OCI-LY7 (cell line): ENCODE results near the gene NDUFB2. TPM values are rescaled to one million over a fixed set of nuclear protein-coding genes. Genes with fewer than 3 reads are reported as not detected.
"Not testable (repeated sequence)": the region's sequence is repeated elsewhere in the genome, so short reads cannot be mapped to it uniquely, and the experiment has no call there.

Experiments used
- BruUV-seq: library from RNA; stranded (reverse); fragments of 400-500 nt; replicated peaks from 2 replicates; lab custom pipeline; 2021; lab: Mats Ljungman, UMichigan
- CTCF ChIA-PET: fragments of 300-600 bp; sonication (Branson Sonifier 250); formaldehyde crosslinking; loops from one replicate; lab custom pipeline; 2022; ENCODE audit warnings: antibody characterized with exemption; ENCODE audit not compliant: unreplicated experiment; lab: Charles Lee
- POLR2A ChIA-PET: fragments of 300-600 bp; sonication (Branson Sonifier 250); formaldehyde crosslinking; loops from one replicate; lab custom pipeline; 2022; ENCODE audit warnings: antibody characterized with exemption; lab: Charles Lee
- DNase-seq: peaks from one replicate; pipeline ENCODE4 v3.0.0-alpha.2; 2015; ENCODE audit warnings: low spot score
- H2AFZ ChIP-seq: fragments of 200-600 bp; sonication (generic), shearing (Covaris generic); 2 replicates; pipeline ENCODE4 v1.6.1; 2014; ENCODE audit warnings: mild to moderate bottlenecking, antibody characterized with exemption, low read length, moderate library complexity
- H3K27ac ChIP-seq: fragments of 200-600 bp; sonication (generic); 2 replicates; pipeline ENCODE4 v1.5.1; 2014; ENCODE audit warnings: mixed run types, low read depth, mild to moderate bottlenecking, moderate library complexity, low read length, inconsistent platforms; ENCODE audit not compliant: poor library complexity, severe bottlenecking
- H3K36me3 ChIP-seq: fragments of 200-600 bp; sonication (generic); 2 replicates; pipeline ENCODE4 v1.6.1; 2014; ENCODE audit warnings: mild to moderate bottlenecking, antibody characterized with exemption, low read length, moderate library complexity, mixed read lengths; ENCODE audit not compliant: insufficient read depth
- H3K4me1 ChIP-seq: fragments of 200-600 bp; sonication (generic); 2 replicates; pipeline ENCODE4 v1.5.1; 2014; ENCODE audit warnings: mild to moderate bottlenecking, low read length; ENCODE audit not compliant: insufficient read depth, poor library complexity, severe bottlenecking
- H3K4me2 ChIP-seq: fragments of 200-600 bp; sonication (generic); 2 replicates; pipeline ENCODE4 v1.6.1; 2014; ENCODE audit warnings: mild to moderate bottlenecking, low read length
- H3K4me3 ChIP-seq: fragments of 200-600 bp; sonication (generic); 2 replicates; pipeline ENCODE4 v1.5.1; 2014; ENCODE audit warnings: mild to moderate bottlenecking, low read depth, low read length; ENCODE audit not compliant: poor library complexity, severe bottlenecking
- H3K79me2 ChIP-seq: fragments of 200-600 bp; sonication (generic); 2 replicates; pipeline ENCODE4 v1.6.1; 2016; ENCODE audit warnings: low read depth, mild to moderate bottlenecking, low read length, moderate library complexity, mixed read lengths; ENCODE audit not compliant: insufficient read depth
- H3K9me2 ChIP-seq: fragments of 200-600 bp; sonication (generic); 2 replicates; pipeline ENCODE4 v1.6.1; 2016; ENCODE audit warnings: mild to moderate bottlenecking, low read length, mixed read lengths; ENCODE audit not compliant: insufficient read depth
- H3K9me3 ChIP-seq: fragments of 200-600 bp; sonication (generic); 2 replicates; pipeline ENCODE4 v1.6.1; 2014; ENCODE audit warnings: mild to moderate bottlenecking, mixed run types, low read length, mixed read lengths
- H4K20me1 ChIP-seq: fragments of 200-600 bp; sonication (generic); 2 replicates; pipeline ENCODE4 v1.6.1; 2014; ENCODE audit warnings: mild to moderate bottlenecking, antibody characterized with exemption, low read length, moderate library complexity, mixed read lengths; ENCODE audit not compliant: insufficient read depth
- EZH2phosphoT487 ChIP-seq: fragments of 200-600 bp; sonication (generic); IDR thresholded peaks from 2 replicates; pipeline ENCODE4 v1.6.1; 2018; ENCODE audit warnings: low read depth, borderline replicate concordance, mild to moderate bottlenecking, mixed run types, antibody characterized with exemption, low read length, moderate library complexity, mixed read lengths
- intact Hi-C: fragments of 100-400 bp; cut with micrococcal nuclease; formaldehyde crosslinking; loops from one replicate; pipeline ENCODE4 v1.10.0; 2022; ENCODE audit not compliant: unreplicated experiment
- total RNA-seq, 2 experiments: library from RNA; depleted of rRNA in 1 of 2; stranded (reverse); fragments of >200 nt in 1 of 2; shearing (Covaris generic) in 1 of 2; gene quantifications; 2 replicates each; pipeline ENCODE4 v1.2.3, GENCODE V29; 2014 to 2022
- TF ChIP-seq, protein P1 (sequence below): fragments of 200-600 bp; sonication (generic); conservative IDR thresholded peaks from 2 replicates; pipeline ENCODE4 v1.5.1; 2014; ENCODE audit warnings: mild to moderate bottlenecking, antibody characterized with exemption, low read length, moderate library complexity, mixed read lengths

Gene NDUFB2
- total RNA-seq, 2 experiments from 2014 or later, result 114 to 139 TPM

DNA sequence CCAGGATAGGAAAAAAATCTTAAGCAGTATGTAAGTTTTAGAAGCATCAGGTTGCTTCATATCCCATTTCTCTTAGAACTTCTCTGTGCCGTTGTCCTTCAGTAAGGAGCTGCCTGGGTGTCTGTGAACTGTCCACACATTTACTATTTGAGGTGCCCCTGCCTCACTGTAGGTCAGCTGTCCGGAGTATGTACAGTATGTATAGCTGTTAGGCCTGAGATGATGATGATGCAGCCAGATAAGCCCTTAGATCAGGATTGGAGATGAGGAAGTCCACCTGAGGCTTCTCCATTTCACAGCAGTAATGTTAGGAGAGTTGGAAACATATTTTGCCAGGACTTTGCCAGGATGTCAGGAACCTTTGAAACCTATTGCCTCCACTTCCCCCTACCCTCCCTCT, 7.7 kb downstream of the NDUFB2 start:
- Histone ChIP-seq H3K4me1 (no peaks in the 10 kb centered on the region), H3K9me2 (no peaks in the 10 kb centered on the region), H3K79me2 (peaks cover 34% of the 10 kb centered on the region), H3K27ac (no peak overlapping the region), H4K20me1 (no peaks in the 10 kb centered on the region), H2AFZ (no peak overlapping the region), H3K36me3 (peaks cover 77% of the 10 kb centered on the region), H3K9me3 (no peaks in the 10 kb centered on the region), H3K4me2 (no peak overlapping the region), H3K4me3 (no peak overlapping the region)
- DNase-seq, result no peak
- no peak for TF ChIP-seq EZH2phosphoT487
- TF ChIP-seq, protein P1, sequence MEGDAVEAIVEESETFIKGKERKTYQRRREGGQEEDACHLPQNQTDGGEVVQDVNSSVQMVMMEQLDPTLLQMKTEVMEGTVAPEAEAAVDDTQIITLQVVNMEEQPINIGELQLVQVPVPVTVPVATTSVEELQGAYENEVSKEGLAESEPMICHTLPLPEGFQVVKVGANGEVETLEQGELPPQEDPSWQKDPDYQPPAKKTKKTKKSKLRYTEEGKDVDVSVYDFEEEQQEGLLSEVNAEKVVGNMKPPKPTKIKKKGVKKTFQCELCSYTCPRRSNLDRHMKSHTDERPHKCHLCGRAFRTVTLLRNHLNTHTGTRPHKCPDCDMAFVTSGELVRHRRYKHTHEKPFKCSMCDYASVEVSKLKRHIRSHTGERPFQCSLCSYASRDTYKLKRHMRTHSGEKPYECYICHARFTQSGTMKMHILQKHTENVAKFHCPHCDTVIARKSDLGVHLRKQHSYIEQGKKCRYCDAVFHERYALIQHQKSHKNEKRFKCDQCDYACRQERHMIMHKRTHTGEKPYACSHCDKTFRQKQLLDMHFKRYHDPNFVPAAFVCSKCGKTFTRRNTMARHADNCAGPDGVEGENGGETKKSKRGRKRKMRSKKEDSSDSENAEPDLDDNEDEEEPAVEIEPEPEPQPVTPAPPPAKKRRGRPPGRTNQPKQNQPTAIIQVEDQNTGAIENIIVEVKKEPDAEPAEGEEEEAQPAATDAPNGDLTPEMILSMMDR, result no peak
- no TSS peak for BruUV-seq
- intact Hi-C loops, result no loop called here
- POLR2A ChIA-PET, result interaction anchor here (0.7 kb wide), 1 partner anchor 47 kb away, joined by 3 read pairs; no protein-coding TSS in a partner anchor
- CTCF ChIA-PET, result no interaction called here

GRCh38 chr7:140707132-140707531, 10.6 kb downstream of the NDUFB2 start:
- intact Hi-C loops, result no loop called here
- no TSS peak for BruUV-seq
- ChIA-PET CTCF (no interaction called here), POLR2A (interaction anchor here (1.3 kb wide), 1 partner anchor 8 kb away, joined by 3 read pairs; no protein-coding TSS in a partner anchor)
- Histone ChIP-seq H3K9me2 (no peaks in the 10 kb centered on the region), H3K9me3 (no peaks in the 10 kb centered on the region), H3K79me2 (peaks cover 7% of the 10 kb centered on the region; the same call in 1 of the 2 replicates), H3K36me3 (peaks cover 51% of the 10 kb centered on the region), H3K27ac (no peak overlapping the region), H4K20me1 (no peaks in the 10 kb centered on the region), H3K4me1 (no peaks in the 10 kb centered on the region), H2AFZ (no peak overlapping the region), H3K4me3 (no peak overlapping the region), H3K4me2 (no peak overlapping the region)
- no peak for TF ChIP-seq EZH2phosphoT487
- TF ChIP-seq, protein P1, result no peak
- DNase-seq, result no peak

DNA sequence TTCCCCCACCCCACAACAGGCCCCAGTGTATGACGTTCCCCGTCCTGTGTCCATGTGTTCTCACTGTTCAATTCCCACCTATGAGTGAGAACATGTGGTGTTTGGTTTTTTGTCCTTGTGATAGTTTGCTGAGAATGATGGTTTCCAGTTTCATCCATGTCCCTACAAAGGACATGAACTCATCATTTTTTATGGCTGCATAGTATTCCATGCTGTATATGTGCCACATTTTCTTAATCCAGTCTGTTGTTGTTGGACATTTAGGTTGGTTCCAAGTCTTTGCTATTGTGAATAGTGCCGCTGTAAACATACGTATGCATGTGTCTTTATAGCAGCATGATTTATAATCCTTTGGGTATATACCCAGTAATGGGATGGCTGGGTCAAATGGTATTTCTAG, 12.3 kb downstream of the NDUFB2 start:
- H3K9me2 ChIP-seq, H3K79me2 ChIP-seq, POLR2A ChIA-PET, CTCF ChIA-PET, H2AFZ ChIP-seq, H3K4me3 ChIP-seq, H3K4me1 ChIP-seq, DNase-seq, intact Hi-C loops, H3K27ac ChIP-seq, H4K20me1 ChIP-seq, H3K4me2 ChIP-seq, BruUV-seq, H3K9me3 ChIP-seq: not testable (repeated sequence)
- H3K36me3 ChIP-seq, result peaks cover 36% of the 10 kb centered on the region

- DNase-seq, POLR2A ChIA-PET, intact Hi-C loops, H3K9me3 ChIP-seq, H3K79me2 ChIP-seq, H2AFZ ChIP-seq, CTCF ChIA-PET, H3K36me3 ChIP-seq, H3K4me2 ChIP-seq, H3K27ac ChIP-seq, H3K9me2 ChIP-seq, H3K4me3 ChIP-seq, H3K4me1 ChIP-seq, BruUV-seq, H4K20me1 ChIP-seq: not testable (repeated sequence)
Observed at GRCh38 chr7:140712392-140712791, 15.9 kb downstream of the NDUFB2 start.
